SK-N-SH treated with all-trans-retinoic acid at 6 μM for 48 hours (cell line): ENCODE results near the gene AP1G2.

Experiments
- ATAC-seq: fragments of 200-7000 bp; cut with Tn5 transposase; 3 replicates; pipeline ENCODE4 v1.9.1; 2020; ENCODE audit warnings: mild to moderate bottlenecking, moderate library complexity
- ARNTL ChIP-seq: fragments of 450-650 bp; formaldehyde crosslinking; IDR thresholded peaks from 2 replicates; pipeline ENCODE4 v1.5.0; 2020; ENCODE audit warnings: low read depth, mild to moderate bottlenecking, moderate library complexity, borderline replicate concordance
- CREB5 ChIP-seq: fragments of 250-450 bp; sonication (Bioruptor Pico); IDR thresholded peaks from 2 replicates; pipeline ENCODE4 v1.5.1; 2020; ENCODE audit warnings: low read depth, mild to moderate bottlenecking, moderate library complexity
- CSDC2 ChIP-seq: fragments of 250-450 bp; sonication (Bioruptor Pico); IDR thresholded peaks from 2 replicates; pipeline ENCODE4 v1.5.0; 2020; ENCODE audit warnings: mild to moderate bottlenecking, moderate library complexity
- CSRNP3 ChIP-seq: fragments of 250-450 bp; sonication (Bioruptor Pico); IDR thresholded peaks from 2 replicates; pipeline ENCODE4 v1.5.1; 2021; ENCODE audit warnings: mild to moderate bottlenecking, moderate library complexity
- ESRRG ChIP-seq: fragments of 250-450 bp; sonication (Bioruptor Pico); IDR thresholded peaks from 2 replicates; pipeline ENCODE4 v1.6.1; 2021; ENCODE audit warnings: mild to moderate bottlenecking
- GLIS3 ChIP-seq: fragments of 250-450 bp; sonication (Bioruptor Pico); IDR thresholded peaks from 2 replicates; pipeline ENCODE4 v1.5.0; 2020; ENCODE audit warnings: mild to moderate bottlenecking, moderate library complexity
- ISL1 ChIP-seq: fragments of 250-450 bp; sonication (Bioruptor Pico); IDR thresholded peaks from 2 replicates; pipeline ENCODE4 v2.1.2; 2022; ENCODE audit warnings: mild to moderate bottlenecking, moderate library complexity
- OSR1 ChIP-seq: fragments of 250-450 bp; sonication (Bioruptor Pico); IDR thresholded peaks from 2 replicates; pipeline ENCODE4 v1.8.0; 2022; ENCODE audit warnings: moderate library complexity, mild to moderate bottlenecking, inconsistent platforms
- PATZ1 ChIP-seq: fragments of 250-450 bp; sonication (Bioruptor Pico); IDR thresholded peaks from 2 replicates; pipeline ENCODE4 v1.8.0; 2020; ENCODE audit warnings: mild to moderate bottlenecking, moderate library complexity, borderline replicate concordance
- POU6F1 ChIP-seq: fragments of 250-450 bp; sonication (Bioruptor Pico); IDR thresholded peaks from 2 replicates; pipeline ENCODE4 v1.8.0; 2021; ENCODE audit warnings: low read depth, mild to moderate bottlenecking, moderate library complexity, borderline replicate concordance
- PPARA ChIP-seq: fragments of 250-450 bp; sonication (Bioruptor Pico); IDR thresholded peaks from 2 replicates; pipeline ENCODE4 v1.5.0; 2020; ENCODE audit warnings: mild to moderate bottlenecking, borderline replicate concordance
- RARB ChIP-seq: fragments of 250-450 bp; sonication (Bioruptor Pico); IDR thresholded peaks from 2 replicates; pipeline ENCODE4 v1.8.0; 2021; ENCODE audit warnings: mild to moderate bottlenecking, moderate library complexity
- SNAI2 ChIP-seq: fragments of 250-450 bp; sonication (Bioruptor Pico); IDR thresholded peaks from 2 replicates; pipeline ENCODE4 v1.5.0; 2020; ENCODE audit warnings: mild to moderate bottlenecking, moderate library complexity
- TCF4 ChIP-seq: fragments of 250-450 bp; sonication (Bioruptor Pico); IDR thresholded peaks from 2 replicates; pipeline ENCODE4 v1.8.0; 2021; ENCODE audit warnings: mild to moderate bottlenecking, moderate library complexity, borderline replicate concordance
- TOX ChIP-seq: fragments of 250-450 bp; sonication (Bioruptor Pico); IDR thresholded peaks from 2 replicates; pipeline ENCODE4 v1.8.0; 2021; ENCODE audit warnings: mild to moderate bottlenecking, moderate library complexity, borderline replicate concordance
- TSHZ2 ChIP-seq: fragments of 250-450 bp; sonication (Bioruptor Pico); IDR thresholded peaks from 2 replicates; pipeline ENCODE4 v1.5.0; 2020; ENCODE audit warnings: mild to moderate bottlenecking, moderate library complexity
- ZC3H10 ChIP-seq: fragments of 250-450 bp; sonication (Bioruptor Pico); IDR thresholded peaks from 2 replicates; pipeline ENCODE4 v1.5.1; 2021; ENCODE audit warnings: mild to moderate bottlenecking, moderate library complexity
- ZNF565 ChIP-seq: fragments of 450-650 bp; formaldehyde crosslinking; conservative IDR thresholded peaks from 2 replicates; pipeline ENCODE4 v1.5.0; 2020; ENCODE audit warnings: low read depth, mild to moderate bottlenecking, moderate library complexity
- ZNF70 ChIP-seq: fragments of 450-650 bp; formaldehyde crosslinking; IDR thresholded peaks from 2 replicates; pipeline ENCODE4 v1.5.0; 2020; ENCODE audit warnings: mild to moderate bottlenecking, moderate library complexity
- ZNF8 ChIP-seq: fragments of 450-650 bp; formaldehyde crosslinking; IDR thresholded peaks from 2 replicates; pipeline ENCODE4 v1.5.0; 2020; ENCODE audit warnings: mild to moderate bottlenecking, moderate library complexity

Gene AP1G2

GRCh38 chr14:23578560-23579310, 11.1 kb upstream of the AP1G2 start, which contains the start of gene JPH4:
TSS of gene JPH4 (minus strand) at chr14:23578790. CDS start at chr14:23577453, 1,337 bp downstream.
- TF ChIP-seq CSRNP3 (no peak), PPARA (no peak), CREB5 (CRISPR knock-in tag) (no peak), RARB (CRISPR knock-in tag) (no peak), ZNF565 (CRISPR knock-in tag) (no peak), GLIS3 (CRISPR knock-in tag) (no peak), ZNF8 (CRISPR knock-in tag) (no peak)
- ATAC-seq: peak; percentile 70

- ATAC-seq: peak; percentile 58
- TF ChIP-seq ZC3H10 (CRISPR knock-in tag) (no peak), ARNTL (no peak), POU6F1 (no peak), ESRRG (no peak), ISL1 (CRISPR knock-in tag) (no peak), ZNF70 (CRISPR knock-in tag) (no peak), TSHZ2 (no peak), SNAI2 (CRISPR knock-in tag) (no peak), TOX (CRISPR knock-in tag) (no peak), CREB5 (CRISPR knock-in tag) (no peak), RARB (CRISPR knock-in tag) (no peak), CSDC2 (CRISPR knock-in tag) (no peak), TCF4 (CRISPR knock-in tag) (no peak)
Observed at GRCh38 chr14:23577710-23578392, 10.3 kb upstream of the AP1G2 start.

- peak; percentile 53 for ATAC-seq
- TF ChIP-seq PATZ1 (CRISPR knock-in tag): peak; percentile 78
- no peak for TF ChIP-seq OSR1
Observed at GRCh38 chr14:23577004-23577681, 9.6 kb upstream of the AP1G2 start.
